GM12878 (cell line): ENCODE results near the gene NCAPD2. TPM values are rescaled to one million over a fixed set of nuclear protein-coding genes. Genes with fewer than 3 reads are reported as not detected.

Source experiments
- ATAC-seq: fragments of 200-7000 bp; cut with Tn5 transposase; 3 replicates; pipeline ENCODE4 v1.9.1; 2020; ENCODE audit warnings: mild to moderate bottlenecking, moderate library complexity
- BruUV-seq: library from RNA; stranded (reverse); fragments of 400-500 nt; replicated peaks from 2 replicates; lab custom pipeline; 2021; lab: Mats Ljungman, UMichigan
- CTCF ChIA-PET: fragments of 300-600 bp; sonication (Branson Sonifier 250); formaldehyde crosslinking; extraction: SDS; loops from one replicate; lab custom pipeline; 2021; ENCODE audit warnings: inconsistent platforms; lab: Yijun Ruan, JAX
- POLR2A ChIA-PET: fragments of 350-600 bp; formaldehyde crosslinking; extraction: SDS; loops from one replicate; lab custom pipeline; 2021; ENCODE audit warnings: inconsistent platforms; lab: Charles Lee
- RAD21 ChIA-PET: fragments of 300-600 bp; sonication (Branson Sonifier 250); formaldehyde crosslinking; loops from one replicate; lab custom pipeline; 2023; ENCODE audit warnings: antibody characterized with exemption; ENCODE audit not compliant: unreplicated experiment; lab: Charles Lee
- SMC1A ChIA-PET: fragments of 300-600 bp; sonication (Branson Sonifier 250); formaldehyde crosslinking; loops from one replicate; lab custom pipeline; 2023; ENCODE audit not compliant: unreplicated experiment, uncharacterized antibody; lab: Charles Lee
- DNase-seq: peaks from one replicate; pipeline ENCODE4 v3.0.0-alpha.2; 2011; ENCODE audit warnings: low read depth, low spot score
- FAIRE-seq: peaks from 3 replicates; lab custom pipeline; 2011; peaks lifted over from hg19 to GRCh38; lab: Jason Lieb, UNC
- H2AFZ ChIP-seq: 2 replicates; pipeline ENCODE4 v1.6.0; 2011; ENCODE audit warnings: low read depth, low read length, control low read depth; ENCODE audit not compliant: control insufficient read depth
- H3K27ac ChIP-seq: 2 replicates; pipeline ENCODE4 v1.5.1; 2011; ENCODE audit warnings: control low read depth; ENCODE audit not compliant: control insufficient read depth, insufficient read depth
- H3K27me3 ChIP-seq, 2 experiments: replicated peaks in 1 of 2; 2 replicates each; pipeline versions ENCODE4 v1.6.0 to v1.6.1; 2011; ENCODE audit warnings: low read length in 1 of 2; ENCODE audit not compliant: control insufficient read depth in 2 of 2, insufficient read depth in 2 of 2
- H3K36me3 ChIP-seq, 2 experiments: 2 replicates each; pipeline ENCODE4 v1.5.1; 2011; ENCODE audit warnings: low read length in 1 of 2; ENCODE audit not compliant: control insufficient read depth in 2 of 2, insufficient read depth in 2 of 2
- H3K4me1 ChIP-seq: 2 replicates; pipeline ENCODE4 v1.6.1; 2011; ENCODE audit warnings: mild to moderate bottlenecking, low read length, moderate library complexity, mixed read lengths; ENCODE audit not compliant: control insufficient read depth, insufficient read depth
- H3K4me2 ChIP-seq: 2 replicates; pipeline ENCODE4 v1.6.0; 2011; ENCODE audit warnings: control low read depth; ENCODE audit not compliant: control insufficient read depth, insufficient read depth
- H3K4me3 ChIP-seq: fragments of 200-600 bp; sonication (generic); 2 replicates; pipeline ENCODE4 v1.5.1; 2016
- H3K79me2 ChIP-seq: 2 replicates; pipeline ENCODE4 v1.6.0; 2011; ENCODE audit warnings: low read length; ENCODE audit not compliant: control insufficient read depth, insufficient read depth
- H3K9ac ChIP-seq: 2 replicates; pipeline ENCODE4 v1.8.0; 2011; ENCODE audit warnings: low read length, control low read depth, mixed read lengths; ENCODE audit not compliant: control insufficient read depth, insufficient read depth
- H3K9me3 ChIP-seq: replicated peaks from 3 replicates; pipeline ENCODE4 v1.5.1; 2011; ENCODE audit warnings: mild to moderate bottlenecking, low read length; ENCODE audit not compliant: control insufficient read depth, insufficient read depth
- H4K20me1 ChIP-seq: 2 replicates; pipeline ENCODE4 v1.6.0; 2011; ENCODE audit not compliant: control insufficient read depth, insufficient read depth
- CEBPZ ChIP-seq: fragments of 150-350 bp; IDR thresholded peaks from 2 replicates; pipeline ENCODE4 v1.6.1; 2016; ENCODE audit warnings: low read depth, low read length
- FOS ChIP-seq: IDR thresholded peaks from 3 replicates; pipeline ENCODE4 v1.6.1; 2011; ENCODE audit warnings: borderline replicate concordance; ENCODE audit not compliant: insufficient read length; ENCODE audit errors: extremely low read depth
- IKZF1 ChIP-seq: fragments of 450-650 bp; conservative IDR thresholded peaks from 2 replicates; pipeline ENCODE4 v1.6.1; 2017; ENCODE audit warnings: antibody characterized with exemption, mild to moderate bottlenecking
- IKZF2 ChIP-seq, 2 experiments: fragments of 450-650 bp; IDR thresholded peaks; 2 replicates each; pipeline ENCODE4 v1.6.1; 2017; ENCODE audit warnings: mild to moderate bottlenecking in 2 of 2, moderate library complexity in 2 of 2
- KAT2A ChIP-seq: conservative IDR thresholded peaks from 2 replicates; pipeline ENCODE4 v1.6.1; 2011; ENCODE audit warnings: low read depth, low read length; ENCODE audit not compliant: control insufficient read depth
- SMC3 ChIP-seq: IDR thresholded peaks from 2 replicates; pipeline ENCODE4 v1.6.1; 2011; ENCODE audit warnings: low read length, improper control_type of control experiment, borderline replicate concordance
- TARDBP ChIP-seq: IDR thresholded peaks from 2 replicates; pipeline ENCODE4 v1.6.1; 2016; ENCODE audit warnings: borderline replicate concordance
- ZNF207 ChIP-seq: fragments of 450-650 bp; IDR thresholded peaks from 2 replicates; pipeline ENCODE4 v1.6.1; 2014; ENCODE audit warnings: antibody characterized with exemption, mild to moderate bottlenecking, borderline replicate concordance
- ZNF24 ChIP-seq: fragments of 450-650 bp; IDR thresholded peaks from 2 replicates; pipeline ENCODE4 v1.6.1; 2017; ENCODE audit warnings: antibody characterized with exemption, mild to moderate bottlenecking
- ZNF592 ChIP-seq: fragments of 450-650 bp; IDR thresholded peaks from 2 replicates; pipeline ENCODE4 v1.6.1; 2017; ENCODE audit warnings: mild to moderate bottlenecking, moderate library complexity
- WGBS: methylation state at CpG from one replicate; pipeline ENCODE4 v1.1.6; 2016; ENCODE audit warnings: low lambda C conversion rate; ENCODE audit not compliant: insufficient replicate concordance, insufficient coverage; ENCODE audit errors: missing lambda C conversion rate; 5-methylcytosine and 5-hydroxymethylcytosine counted together
- in situ Hi-C: fragments of 300-500 bp; cut with MboI; formaldehyde crosslinking; loops from 9 replicates; pipeline ENCODE4 v1.14.3; 2018; ENCODE audit warnings: mixed read lengths
- intact Hi-C: fragments of 100-400 bp; cut with micrococcal nuclease; formaldehyde crosslinking; loops from one replicate; pipeline ENCODE4 v1.14.2; 2022; ENCODE audit not compliant: unreplicated experiment
- polyA plus RNA-seq, 11 experiments: library from polyadenylated mRNA; depleted of rRNA in 4 of 11; unstranded in 6 of 11; stranded (reverse) in 5 of 11; fragments of >200 nt; fragmentation: Nextera tagmentation in 4 of 11; fragmentation: Illumina TruSeq in 1 of 11; extraction: Ambion mirVana in 4 of 11; extraction: Trizol in 1 of 11; gene quantifications; 1 replicate in 1 of 11; 2 replicates in 10 of 11; pipeline versions ENCODE4 v1.2.1 to v1.2.3, GENCODE V29; 2011 to 2016; ENCODE audit warnings: inconsistent platforms in 2 of 11, missing spikeins in 2 of 11, low read depth in 1 of 11
- total RNA-seq, 4 experiments: library from RNA; depleted of rRNA in 3 of 4; stranded (reverse); fragments of >200 nt in 3 of 4; fragmentation: Illumina TruSeq in 1 of 4; extraction: Trizol in 1 of 4; gene quantifications; 2 replicates each; pipeline versions ENCODE4 v1.2.1 to v1.2.3, GENCODE V29; 2013 to 2021
- TF ChIP-seq, protein P1 (sequence below): fragments of 450-650 bp; IDR thresholded peaks from 2 replicates; pipeline ENCODE4 v1.6.1; 2017; ENCODE audit warnings: low read depth, mild to moderate bottlenecking, moderate library complexity

NCAPD2 gene
- total and polyA plus RNA-seq, 10 of the 15 experiments (the other 5 are each of a cell fraction or from before 2014, with no cell fraction given) = 24.2 to 160 (median 110) TPM

DNA sequence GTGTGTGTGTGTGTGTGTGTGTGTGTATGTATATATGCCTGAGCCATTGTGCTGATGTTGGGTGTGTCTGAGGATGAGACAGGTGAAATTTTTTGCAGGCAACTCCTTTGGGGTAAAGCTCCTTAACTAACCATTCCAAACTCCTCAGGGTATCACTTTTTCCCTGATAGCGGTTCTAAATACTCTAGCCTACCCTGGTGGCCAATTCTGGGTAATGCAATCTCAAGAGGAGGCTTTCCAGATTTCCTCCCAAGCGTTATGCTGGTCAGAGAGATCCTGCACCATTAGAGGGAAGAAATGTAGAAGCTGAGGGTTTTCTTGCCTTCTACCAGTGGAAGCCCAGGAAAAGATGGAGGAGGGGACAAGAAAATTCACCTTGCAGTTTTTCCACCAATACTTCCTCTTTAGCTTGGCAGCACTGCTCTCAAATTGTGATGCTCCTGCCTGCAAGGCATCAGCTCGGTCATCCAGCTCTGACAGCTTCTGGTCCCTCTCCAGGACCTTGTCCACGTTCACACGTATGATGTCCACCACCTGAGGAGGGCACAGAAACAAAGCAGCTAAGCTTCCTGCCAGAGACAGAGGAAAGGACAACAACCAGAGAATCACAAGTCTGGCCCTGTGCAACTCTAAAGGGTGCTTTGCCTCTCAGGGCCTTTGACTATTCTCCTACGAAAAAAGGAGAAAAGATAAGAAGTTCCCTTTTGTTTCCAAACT lies 28.3 kb upstream of the NCAPD2 start:
- Histone ChIP-seq H3K27ac (no peak overlapping the region), H3K27me3 (no peaks in the 10 kb centered on the region), H3K9me3 (no peaks in the 10 kb centered on the region), H2AFZ (no peak overlapping the region), H3K4me1 (peaks cover 43% of the 10 kb centered on the region), H3K9ac (no peak overlapping the region; the same call in 1 of the 2 replicates), H3K4me3 (no peak overlapping the region), H3K4me2 (no peak overlapping the region), H4K20me1 (no peaks in the 10 kb centered on the region), H3K79me2 (peaks cover 80% of the 10 kb centered on the region), H3K36me3 (peaks cover 22 to 37% of the 10 kb centered on the region in 2 experiments)
- ChIA-PET POLR2A (interaction anchor here (0.6 to 10.3 kb wide), 15 partner anchors 8 to 182 kb away, joined by 3 to 384 read pairs (median 4); partner anchors contain the start of genes CD27, GAPDH and TAPBPL), RAD21 (interaction anchor here (0.6 to 8.8 kb wide), 30 partner anchors 9 to 317 kb away, joined by 3 to 319 read pairs (median 5); partner anchors contain the start of genes CD27, GAPDH, LPAR5 and MRPL51), SMC1A (interaction anchor here (0.7 to 3.4 kb wide), 33 partner anchors 9 to 270 kb away, joined by 3 to 211 read pairs (median 5); partner anchors contain the start of genes CD27, GAPDH, MRPL51 and NOP2), CTCF (interaction anchor here (0.7 to 3.9 kb wide), 49 partner anchors 9 to 398 kb away, joined by 3 to 240 read pairs (median 6); partner anchors contain the start of genes CD27, COPS7A, MRPL51 and TAPBPL)
- no TSS peak for BruUV-seq
- DNase-seq = no peak
- no peak for FAIRE-seq
- in situ Hi-C loops = loop anchor here (5.0 kb wide), 1 partner anchor 128 kb away; no protein-coding TSS in a partner anchor
- 27% methylated on average over 6 of the region's 6 CpGs for WGBS
- intact Hi-C loops = loop anchor here (1.0 to 5.0 kb wide), 6 partner anchors 19 to 143 kb away; no protein-coding TSS in a partner anchor
- ATAC-seq = no peak
- TF ChIP-seq CEBPZ (no peak), IKZF1 (peak; percentile 57), SMC3 (peak; percentile 99), ZNF592 (0 out of 2 replicates have a peak, but pooled peaks have one; percentile 29), ZNF207 (peak; percentile 6; the same call in 1 of the 2 replicates), IKZF2 (IDR thresholded peaks at IDR 0.05) (peak; percentile 17 to 60; a peak in 2 of 4 replicates), ZNF24 (peak; percentile 74), TARDBP (no peak), FOS (no peak), KAT2A (no peak)
- TF ChIP-seq, protein P1, sequence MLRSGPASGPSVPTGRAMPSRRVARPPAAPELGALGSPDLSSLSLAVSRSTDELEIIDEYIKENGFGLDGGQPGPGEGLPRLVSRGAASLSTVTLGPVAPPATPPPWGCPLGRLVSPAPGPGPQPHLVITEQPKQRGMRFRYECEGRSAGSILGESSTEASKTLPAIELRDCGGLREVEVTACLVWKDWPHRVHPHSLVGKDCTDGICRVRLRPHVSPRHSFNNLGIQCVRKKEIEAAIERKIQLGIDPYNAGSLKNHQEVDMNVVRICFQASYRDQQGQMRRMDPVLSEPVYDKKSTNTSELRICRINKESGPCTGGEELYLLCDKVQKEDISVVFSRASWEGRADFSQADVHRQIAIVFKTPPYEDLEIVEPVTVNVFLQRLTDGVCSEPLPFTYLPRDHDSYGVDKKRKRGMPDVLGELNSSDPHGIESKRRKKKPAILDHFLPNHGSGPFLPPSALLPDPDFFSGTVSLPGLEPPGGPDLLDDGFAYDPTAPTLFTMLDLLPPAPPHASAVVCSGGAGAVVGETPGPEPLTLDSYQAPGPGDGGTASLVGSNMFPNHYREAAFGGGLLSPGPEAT = 0 out of 2 replicates have a peak, but pooled peaks have one; percentile 14
